Tibial artery (tissue), 4 donors: ENCODE measurements around the gene ADD2.

Experiments used
- DNase-seq, 2 donors: peaks; one replicate each; pipeline ENCODE4 v3.0.0-alpha.2; 2019
- H3K27ac ChIP-seq, 2 donors: fragments of 200-600 bp; sonication (generic) in 1 of 2; 1 replicate in 1 of 2; 2 replicates in 1 of 2; pipeline ENCODE4 v1.5.1; 2018 to 2019; ENCODE audit warnings: mild to moderate bottlenecking in 1 of 2
- H3K27me3 ChIP-seq, 2 donors: fragments of 200-600 bp; sonication (generic) in 1 of 2; one replicate each; pipeline versions ENCODE4 v1.5.1 to v1.6.0; 2016 to 2019
- H3K36me3 ChIP-seq, 3 donors: fragments of 200-600 bp; sonication (generic) in 2 of 3; one replicate each; pipeline ENCODE4 v1.5.1; 2016 to 2019; ENCODE audit warnings: mild to moderate bottlenecking in 2 of 3
- H3K4me1 ChIP-seq, 4 donors: fragments of 200-600 bp; sonication (generic) in 2 of 4; 1 replicate in 3 of 4; 2 replicates in 1 of 4; pipeline ENCODE4 v1.5.1; 2016 to 2019
- H3K4me3 ChIP-seq, 2 donors: fragments of 200-600 bp; sonication (generic) in 1 of 2; 1 replicate in 1 of 2; 2 replicates in 1 of 2; pipeline ENCODE4 v1.5.1; 2018 to 2019; ENCODE audit warnings: mild to moderate bottlenecking in 2 of 2
- H3K9me3 ChIP-seq, 3 donors: fragments of 200-600 bp; sonication (generic) in 1 of 3; one replicate each; pipeline ENCODE4 v1.5.1; 2016 to 2019
- intact Hi-C: fragments of 100-400 bp; cut with DNase I; formaldehyde crosslinking; loops from one replicate; pipeline ENCODE4 v1.15.0; 2023; ENCODE audit warnings: low total_unique reads
- TF ChIP-seq, protein P1 (sequence below), 2 experiments: fragments of 200-600 bp in 1 of 2; fragments of 450-650 bp in 1 of 2; IDR thresholded peaks; one replicate each; pipeline ENCODE4 v1.5.1; 2017 to 2019; ENCODE audit warnings: antibody characterized with exemption in 2 of 2, mild to moderate bottlenecking in 1 of 2, moderate library complexity in 1 of 2

Gene ADD2

DNA sequence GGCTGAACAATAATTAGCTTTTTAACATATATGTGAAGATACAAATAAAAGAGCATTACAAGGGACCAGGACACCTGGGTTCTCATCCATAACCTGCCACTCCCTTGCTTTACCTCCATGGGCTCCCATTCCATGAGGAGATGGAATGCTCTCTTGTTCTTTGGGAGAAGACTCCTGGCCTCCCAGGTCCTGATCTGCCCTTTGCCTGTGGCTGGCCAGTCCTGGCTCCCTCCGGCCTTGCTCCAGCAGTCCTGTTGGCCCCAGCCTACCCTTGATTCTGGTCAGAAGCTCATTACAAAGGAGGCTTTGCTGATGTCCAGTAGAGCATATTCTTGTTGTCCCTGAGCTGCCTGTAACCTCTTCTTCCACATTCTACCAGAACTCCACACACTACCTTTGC, 60.3 kb downstream of the ADD2 start:
- intact Hi-C loops, result no loop called here
- DNase-seq, result no peak
- Histone ChIP-seq H3K27ac (no peak overlapping the region), H3K4me1 (no peaks in the 10 kb centered on the region), H3K36me3 (no peaks in the 10 kb centered on the region), H3K4me3 (no peak overlapping the region), H3K27me3 (no peaks in the 10 kb centered on the region), H3K9me3 (no peaks in the 10 kb centered on the region)
- TF ChIP-seq, protein P1, sequence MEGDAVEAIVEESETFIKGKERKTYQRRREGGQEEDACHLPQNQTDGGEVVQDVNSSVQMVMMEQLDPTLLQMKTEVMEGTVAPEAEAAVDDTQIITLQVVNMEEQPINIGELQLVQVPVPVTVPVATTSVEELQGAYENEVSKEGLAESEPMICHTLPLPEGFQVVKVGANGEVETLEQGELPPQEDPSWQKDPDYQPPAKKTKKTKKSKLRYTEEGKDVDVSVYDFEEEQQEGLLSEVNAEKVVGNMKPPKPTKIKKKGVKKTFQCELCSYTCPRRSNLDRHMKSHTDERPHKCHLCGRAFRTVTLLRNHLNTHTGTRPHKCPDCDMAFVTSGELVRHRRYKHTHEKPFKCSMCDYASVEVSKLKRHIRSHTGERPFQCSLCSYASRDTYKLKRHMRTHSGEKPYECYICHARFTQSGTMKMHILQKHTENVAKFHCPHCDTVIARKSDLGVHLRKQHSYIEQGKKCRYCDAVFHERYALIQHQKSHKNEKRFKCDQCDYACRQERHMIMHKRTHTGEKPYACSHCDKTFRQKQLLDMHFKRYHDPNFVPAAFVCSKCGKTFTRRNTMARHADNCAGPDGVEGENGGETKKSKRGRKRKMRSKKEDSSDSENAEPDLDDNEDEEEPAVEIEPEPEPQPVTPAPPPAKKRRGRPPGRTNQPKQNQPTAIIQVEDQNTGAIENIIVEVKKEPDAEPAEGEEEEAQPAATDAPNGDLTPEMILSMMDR (IDR thresholded peaks at IDR 0.05), result no peak

DNA sequence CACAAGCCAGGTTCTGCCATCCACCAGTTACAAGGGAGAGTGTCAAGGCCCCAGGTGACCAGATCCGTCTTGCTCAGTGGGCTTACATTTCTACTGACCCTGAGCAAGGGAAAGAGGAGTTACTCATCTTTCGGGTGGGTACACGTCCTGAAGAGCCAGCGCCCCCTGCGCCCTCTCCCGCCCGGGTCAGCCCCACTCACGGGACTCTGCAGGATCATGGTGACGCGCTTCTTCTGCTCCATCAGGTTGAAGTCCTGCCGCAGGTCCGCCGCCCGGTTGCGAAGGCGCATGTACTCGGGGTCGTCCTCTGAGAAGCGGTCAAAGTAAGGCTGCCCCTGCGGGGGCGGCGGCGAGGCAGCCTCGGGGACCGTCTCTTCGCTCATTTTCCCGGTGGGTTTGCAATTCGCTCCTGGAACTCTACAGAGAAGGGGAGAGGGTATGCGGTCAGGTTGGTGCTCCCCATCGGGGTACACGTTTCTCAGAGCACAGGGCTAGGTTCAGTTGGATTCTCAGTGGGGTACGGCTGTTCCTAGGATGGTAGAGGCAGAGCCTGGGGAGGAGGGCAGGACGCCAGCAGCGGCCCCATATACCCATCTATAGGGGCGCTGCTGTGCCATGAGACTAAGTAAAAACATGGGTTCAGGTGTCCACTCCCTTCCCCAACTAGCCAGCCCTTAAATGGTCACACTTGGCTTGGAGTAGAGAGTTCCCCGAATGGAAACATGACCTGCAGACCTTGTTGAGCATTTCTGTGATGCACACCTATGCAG, 61.8 kb downstream of the ADD2 start:
- no peak overlapping the region for H3K4me3 ChIP-seq

DNA sequence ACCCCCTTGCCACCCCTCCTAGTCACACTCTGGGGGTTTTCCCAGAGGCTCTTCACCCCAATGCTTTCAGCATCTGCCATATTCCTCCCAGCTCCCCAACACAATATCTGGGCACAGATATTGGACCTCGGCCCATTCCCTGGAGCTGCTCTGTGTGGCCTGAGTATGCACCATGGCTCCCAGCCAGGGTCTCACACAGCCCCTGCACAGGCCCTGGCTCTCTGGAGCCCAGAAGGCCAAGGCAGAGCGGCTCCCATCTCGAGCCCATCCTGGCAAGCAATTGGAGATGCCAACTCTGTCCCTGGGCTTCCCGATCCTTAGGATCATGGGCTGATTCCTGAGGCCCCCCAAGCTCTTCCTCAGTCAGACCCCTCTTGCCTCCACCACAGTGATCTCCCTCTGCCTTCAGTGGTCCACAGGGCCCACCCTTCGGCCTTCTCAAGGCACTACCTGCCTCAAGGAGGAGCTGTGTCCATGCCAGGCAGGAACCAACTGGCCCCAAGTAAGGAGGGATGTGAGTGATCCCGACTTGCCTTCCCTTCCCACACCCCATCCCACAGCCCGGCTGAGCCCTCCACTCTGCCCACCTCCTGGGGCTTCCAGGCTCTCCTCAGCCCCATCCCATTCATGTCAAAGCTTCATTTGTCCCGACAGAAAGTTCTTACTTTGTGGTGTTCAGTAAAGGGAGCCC, 62.7 kb downstream of the ADD2 start:
- H3K27ac ChIP-seq, result no peak overlapping the region
- intact Hi-C loops, result no loop called here
- H3K27me3 ChIP-seq, result no peaks in the 10 kb centered on the region
- no peaks in the 10 kb centered on the region for H3K36me3 ChIP-seq
- TF ChIP-seq, protein P1 (IDR thresholded peaks at IDR 0.05), result no peak
- no peaks in the 10 kb centered on the region for H3K9me3 ChIP-seq
- H3K4me3 ChIP-seq, result no peak overlapping the region
- no peak for DNase-seq
- H3K4me1 ChIP-seq, result no peaks in the 10 kb centered on the region

More for the DNA sequence above, 61.8 kb downstream of the ADD2 start:
- DNase-seq, result no peak
- H3K9me3 ChIP-seq, result no peaks in the 10 kb centered on the region
- H3K36me3 ChIP-seq, result no peaks in the 10 kb centered on the region
- H3K27me3 ChIP-seq, result no peaks in the 10 kb centered on the region
- no peak overlapping the region for H3K27ac ChIP-seq
- TF ChIP-seq, protein P1 (IDR thresholded peaks at IDR 0.05), result no peak
- H3K4me1 ChIP-seq, result no peaks in the 10 kb centered on the region
- intact Hi-C loops, result no loop called here

DNA sequence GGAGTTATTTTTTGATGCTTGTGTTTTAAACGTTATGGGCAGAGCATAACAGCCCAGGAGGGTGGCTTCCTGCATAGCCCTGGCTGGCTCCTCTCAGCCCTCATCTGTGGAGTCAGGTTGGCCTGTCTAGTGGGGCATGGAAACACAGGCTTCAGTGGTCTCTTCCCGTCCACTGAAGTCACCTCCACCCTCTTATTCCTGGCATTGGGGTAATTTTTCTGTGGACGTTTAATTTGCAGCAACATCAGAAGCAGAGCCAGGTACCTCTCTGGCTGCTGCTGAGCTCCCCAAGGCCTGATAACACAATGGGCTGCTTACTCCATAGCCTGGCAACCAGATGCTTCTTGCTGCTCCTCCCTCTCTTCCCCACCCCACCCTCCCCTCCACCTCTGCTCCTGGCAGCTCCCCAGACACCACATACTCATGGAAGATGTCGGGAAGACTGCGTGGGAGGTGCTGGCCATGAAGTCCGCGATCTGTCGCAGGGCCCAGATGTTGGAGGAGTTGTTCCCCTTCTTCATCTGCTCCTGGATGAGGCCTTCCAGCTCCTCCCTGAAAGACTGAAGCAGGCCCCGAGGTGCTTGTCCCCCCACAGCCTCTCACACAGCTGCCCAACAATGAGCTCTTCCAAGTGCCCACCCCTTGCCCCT, 64.0 kb downstream of the ADD2 start:
- Histone ChIP-seq H3K36me3 (no peaks in the 10 kb centered on the region), H3K4me1 (no peaks in the 10 kb centered on the region), H3K9me3 (no peaks in the 10 kb centered on the region), H3K27ac (no peak overlapping the region), H3K4me3 (no peak overlapping the region), H3K27me3 (no peaks in the 10 kb centered on the region)
- DNase-seq, result no peak
- TF ChIP-seq, protein P1 (IDR thresholded peaks at IDR 0.05), result no peak
- intact Hi-C loops, result no loop called here

DNA sequence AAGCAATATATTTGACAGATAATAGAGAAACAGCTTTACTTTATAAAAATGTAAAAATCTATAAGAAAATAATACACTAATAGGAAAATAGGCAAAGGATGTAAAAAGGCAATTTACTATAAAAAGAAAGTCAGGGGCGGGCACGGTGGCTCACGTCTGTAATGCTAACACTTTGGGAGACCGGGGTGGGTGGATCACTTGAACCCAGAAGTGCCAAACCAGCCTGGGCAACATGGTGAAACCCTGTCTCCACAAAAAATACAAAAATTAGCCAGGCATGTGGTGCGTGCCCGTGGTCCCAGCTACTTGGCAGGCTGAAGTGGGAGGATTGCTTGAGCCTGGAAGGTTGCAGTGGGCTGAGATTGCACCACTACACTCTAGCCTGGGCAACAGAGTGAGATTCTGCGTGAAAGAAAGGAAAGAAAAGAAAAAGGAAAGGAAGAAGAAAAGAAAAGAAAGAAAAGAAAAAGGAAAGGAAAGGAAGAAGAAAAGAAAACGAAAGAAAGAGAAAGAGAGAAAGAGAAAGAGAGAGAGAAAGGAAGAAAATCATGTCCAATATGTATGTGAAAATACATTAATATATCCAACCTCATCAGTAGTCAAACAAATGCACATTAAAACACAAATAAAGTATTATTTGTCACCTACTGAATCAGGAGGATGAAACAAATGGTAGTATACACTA, 65.1 kb downstream of the ADD2 start:
- Histone ChIP-seq H3K27me3 (no peaks in the 10 kb centered on the region), H3K4me3 (no peak overlapping the region), H3K9me3 (no peaks in the 10 kb centered on the region), H3K27ac (no peak overlapping the region), H3K4me1 (no peaks in the 10 kb centered on the region), H3K36me3 (no peaks in the 10 kb centered on the region)
- intact Hi-C loops, result no loop called here
- DNase-seq, result no peak
- TF ChIP-seq, protein P1 (IDR thresholded peaks at IDR 0.05), result no peak
